GM23338 (cell line): ENCODE data around the gene MCUR1.

Experiments used
- CREB1 ChIP-seq: fragments of 250-450 bp; sonication (Bioruptor Pico); IDR thresholded peaks from 2 replicates; pipeline ENCODE4 v1.5.0; 2020; ENCODE audit warnings: low read depth, mild to moderate bottlenecking, moderate library complexity
- CTCF ChIP-seq, 2 experiments: fragments of 200-600 bp in 1 of 2; sonication (generic) in 1 of 2; conservative IDR thresholded peaks; 2 replicates each; pipeline versions ENCODE4 v1.5.1 to v1.6.1; 2016 to 2017; ENCODE audit warnings: antibody characterized with exemption in 2 of 2, low read depth in 2 of 2, mild to moderate bottlenecking in 2 of 2, moderate library complexity in 1 of 2
- ETS1 ChIP-seq: IDR thresholded peaks from 2 replicates; pipeline ENCODE4 v1.6.1; 2016; ENCODE audit warnings: antibody characterized with exemption
- EZH2 ChIP-seq: fragments of 200-600 bp; sonication (generic); IDR thresholded peaks from one replicate; pipeline ENCODE4 v1.8.0; 2017; ENCODE audit warnings: antibody characterized with exemption, mild to moderate bottlenecking, low read depth; ENCODE audit not compliant: unreplicated experiment
- EZH2phosphoT487 ChIP-seq: fragments of 200-600 bp; sonication (generic); IDR thresholded peaks from one replicate; pipeline ENCODE4 v1.8.1; 2018; ENCODE audit warnings: antibody characterized with exemption; ENCODE audit not compliant: unreplicated experiment
- JUNB ChIP-seq: IDR thresholded peaks from one replicate; pipeline ENCODE4 v1.6.1; 2016; ENCODE audit warnings: antibody characterized with exemption; ENCODE audit not compliant: unreplicated experiment
- POLR2AphosphoS5 ChIP-seq: IDR thresholded peaks from 2 replicates; pipeline ENCODE4 v1.6.1; 2016; ENCODE audit warnings: antibody characterized with exemption, low read depth
- REST ChIP-seq: IDR thresholded peaks from one replicate; pipeline ENCODE4 v1.6.1; 2018; ENCODE audit warnings: antibody characterized with exemption; ENCODE audit not compliant: unreplicated experiment
- STAT1 ChIP-seq: IDR thresholded peaks from one replicate; pipeline ENCODE4 v1.6.1; 2016; ENCODE audit warnings: antibody characterized with exemption; ENCODE audit not compliant: unreplicated experiment
- ZNF114 ChIP-seq: fragments of 250-450 bp; sonication (Bioruptor Pico); IDR thresholded peaks from 2 replicates; pipeline ENCODE4 v1.5.0; 2020; ENCODE audit warnings: mild to moderate bottlenecking, moderate library complexity
- ZNF331 ChIP-seq: fragments of 250-450 bp; sonication (Bioruptor Pico); IDR thresholded peaks from 2 replicates; pipeline ENCODE4 v1.5.0; 2020; ENCODE audit warnings: low read depth, mild to moderate bottlenecking, moderate library complexity
- ZNF462 ChIP-seq: fragments of 250-450 bp; sonication (Bioruptor Pico); IDR thresholded peaks from 2 replicates; pipeline ENCODE4 v1.5.0; 2020; ENCODE audit warnings: mild to moderate bottlenecking, moderate library complexity

GRCh38 chr6:13841936-13842335, 27.6 kb upstream of the MCUR1 start:
- TF ChIP-seq EZH2phosphoT487 (no peak), CTCF (conservative IDR thresholded peaks at IDR 0.05; ENCODE audit: low read depth in 2 of 2) (no peak), REST (no peak), POLR2AphosphoS5 (no peak), EZH2 (no peak), CREB1 (CRISPR knock-in tag) (no peak), ETS1 (no peak), ZNF114 (CRISPR knock-in tag) (no peak), JUNB (no peak), ZNF462 (CRISPR knock-in tag) (no peak), STAT1 (no peak), ZNF331 (CRISPR knock-in tag) (no peak)
